Activated CD8-positive, alpha-beta memory T cell treated with anti-CD3 and anti-CD28 coated beads for 48 hours (primary cell): ENCODE measurements around the gene VWCE.
"Not testable (repeated sequence)": the region's sequence is repeated elsewhere in the genome, so short reads cannot be mapped to it uniquely, and the experiment has no call there.

Source experiments
- DNase-seq, 3 experiments: peaks; one replicate each; pipeline ENCODE4 v3.0.0-alpha.2; 2020; ENCODE audit warnings: low read depth in 2 of 3, low spot score in 2 of 3

VWCE gene

GRCh38 chr11:61256710-61257482 is 38.2 kb downstream of the VWCE start:
- no peak for DNase-seq

- DNase-seq: peak; percentile 31 to 44 (median 39)
Measured at GRCh38 chr11:61254403-61255025, 40.6 kb downstream of the VWCE start.

GRCh38 chr11:61252332-61252731 is 42.8 kb downstream of the VWCE start:
- not testable (repeated sequence) for DNase-seq

GRCh38 chr11:61250796-61251765 is 44.0 kb downstream of the VWCE start:
- DNase-seq: not testable (repeated sequence)

- DNase-seq: not testable (repeated sequence)
Measured at GRCh38 chr11:61249201-61249600, 45.9 kb downstream of the VWCE start.

GRCh38 chr11:61248071-61248470 is 47.0 kb downstream of the VWCE start:
- not testable (repeated sequence) for DNase-seq

GRCh38 chr11:61245284-61245964 is 49.7 kb downstream of the VWCE start:
- DNase-seq: not testable (repeated sequence)

GRCh38 chr11:61241526-61241925 is 53.6 kb downstream of the VWCE start:
- DNase-seq: not testable (repeated sequence)

- not testable (repeated sequence) for DNase-seq
Measured at GRCh38 chr11:61240875-61241274, 54.2 kb downstream of the VWCE start, which contains the start of gene PGA5. TSS of gene PGA5 (plus strand) at chr11:61241175. CDS start at chr11:61241227, 52 bp downstream.

- DNase-seq: not testable (repeated sequence)
Measured at GRCh38 chr11:61240288-61240687, 54.8 kb downstream of the VWCE start.

GRCh38 chr11:61237130-61237529 is 58.0 kb downstream of the VWCE start:
- DNase-seq: not testable (repeated sequence)

GRCh38 chr11:61232548-61233145 is 62.5 kb downstream of the VWCE start:
- not testable (repeated sequence) for DNase-seq

GRCh38 chr11:61231585-61231984 is 63.5 kb downstream of the VWCE start:
- not testable (repeated sequence) for DNase-seq

GRCh38 chr11:61231033-61231432 is 64.1 kb downstream of the VWCE start:
- DNase-seq: not testable (repeated sequence)

- not testable (repeated sequence) for DNase-seq
Measured at GRCh38 chr11:61229458-61229857, 65.7 kb downstream of the VWCE start.

- not testable (repeated sequence) for DNase-seq
Measured at GRCh38 chr11:61226457-61227137, 68.5 kb downstream of the VWCE start.

- not testable (repeated sequence) for DNase-seq
Measured at GRCh38 chr11:61222692-61223091, 72.4 kb downstream of the VWCE start.

- not testable (repeated sequence) for DNase-seq
Measured at GRCh38 chr11:61222047-61222446, 73.1 kb downstream of the VWCE start, which contains the start of gene PGA4. TSS of gene PGA4 (plus strand) at chr11:61222347. CDS start at chr11:61222401, 54 bp downstream.

- DNase-seq: not testable (repeated sequence)
Measured at GRCh38 chr11:61219016-61219415, 76.1 kb downstream of the VWCE start.
